Measurements from ENCODE around the gene MAGEB4. TPM values are rescaled to one million over a fixed set of nuclear protein-coding genes. Genes with fewer than 3 reads are reported as not detected.

Gene MAGEB4
- total RNA-seq, 2 experiments from 2014 or later: not detected

GRCh38 chrX:30248854-30249253, 7.1 kb downstream of the MAGEB4 start:
- ATAC-seq (no peak), DNase-seq (no peak)
- Mint-ChIP-seq H3K36me3 (ENCODE audit: low read depth) (no peaks in the 10 kb centered on the region), H3K4me3 (no peak overlapping the region), H3K9me3 (ENCODE audit: insufficient read depth) (no peaks in the 10 kb centered on the region), H3K27ac (no peak overlapping the region), H3K27me3 (ENCODE audit: low read depth) (no peaks in the 10 kb centered on the region), H3K4me1 (ENCODE audit: low read depth) (no peaks in the 10 kb centered on the region)
- ChIA-PET POLR2A (no interaction called here), CTCF (no interaction called here)

- no peaks in the 10 kb centered on the region for H3K4me1 Mint-ChIP-seq (ENCODE audit: low read depth)
- DNase-seq (no peak), ATAC-seq (no peak)
- no peak overlapping the region for H3K27ac Mint-ChIP-seq
- H3K9me3 Mint-ChIP-seq (ENCODE audit: insufficient read depth): no peaks in the 10 kb centered on the region
- POLR2A ChIA-PET: no interaction called here
- CTCF ChIA-PET: no interaction called here
- no peaks in the 10 kb centered on the region for H3K27me3 Mint-ChIP-seq (ENCODE audit: low read depth)
- H3K36me3 Mint-ChIP-seq (ENCODE audit: low read depth): no peaks in the 10 kb centered on the region
- H3K4me3 Mint-ChIP-seq: no peak overlapping the region
Measured at GRCh38 chrX:30253257-30253656, 11.5 kb downstream of the MAGEB4 start.

- Mint-ChIP-seq H3K27me3 (ENCODE audit: low read depth) (no peaks in the 10 kb centered on the region), H3K36me3 (ENCODE audit: low read depth) (no peaks in the 10 kb centered on the region), H3K27ac (no peak overlapping the region), H3K4me3 (no peak overlapping the region), H3K9me3 (ENCODE audit: insufficient read depth) (no peaks in the 10 kb centered on the region), H3K4me1 (ENCODE audit: low read depth) (no peaks in the 10 kb centered on the region)
- no peak for ATAC-seq
- ChIA-PET CTCF (no interaction called here), POLR2A (no interaction called here)
- no peak for DNase-seq
Measured at GRCh38 chrX:30259927-30260326, 18.1 kb downstream of the MAGEB4 start.

GRCh38 chrX:30261012-30261411, 19.2 kb downstream of the MAGEB4 start:
- ChIA-PET CTCF (no interaction called here), POLR2A (no interaction called here)
- Mint-ChIP-seq H3K4me1 (ENCODE audit: low read depth) (no peaks in the 10 kb centered on the region), H3K27me3 (ENCODE audit: low read depth) (no peaks in the 10 kb centered on the region), H3K27ac (no peak overlapping the region), H3K9me3 (ENCODE audit: insufficient read depth) (no peaks in the 10 kb centered on the region), H3K4me3 (no peak overlapping the region), H3K36me3 (ENCODE audit: low read depth) (no peaks in the 10 kb centered on the region)
- DNase-seq: no peak
- ATAC-seq: no peak

GRCh38 chrX:30262763-30263162, 21.0 kb downstream of the MAGEB4 start:
- Mint-ChIP-seq H3K27me3 (ENCODE audit: low read depth) (no peaks in the 10 kb centered on the region), H3K27ac (no peak overlapping the region), H3K9me3 (ENCODE audit: insufficient read depth) (no peaks in the 10 kb centered on the region), H3K4me1 (ENCODE audit: low read depth) (no peaks in the 10 kb centered on the region), H3K36me3 (ENCODE audit: low read depth) (no peaks in the 10 kb centered on the region), H3K4me3 (no peak overlapping the region)
- ATAC-seq: no peak
- DNase-seq: no peak
- ChIA-PET CTCF (no interaction called here), POLR2A (no interaction called here)

GRCh38 chrX:30270639-30271038, 28.8 kb downstream of the MAGEB4 start:
- no peak overlapping the region for H3K27ac Mint-ChIP-seq
- ATAC-seq (no peak), DNase-seq (no peak)
- no peaks in the 10 kb centered on the region for H3K4me1 Mint-ChIP-seq (ENCODE audit: low read depth)
- no peak overlapping the region for H3K4me3 Mint-ChIP-seq
- H3K27me3 Mint-ChIP-seq (ENCODE audit: low read depth): no peaks in the 10 kb centered on the region
- no peaks in the 10 kb centered on the region for H3K36me3 Mint-ChIP-seq (ENCODE audit: low read depth)
- no peaks in the 10 kb centered on the region for H3K9me3 Mint-ChIP-seq (ENCODE audit: insufficient read depth)
- ChIA-PET POLR2A (no interaction called here), CTCF (no interaction called here)

- no peak for DNase-seq
- Mint-ChIP-seq H3K27me3 (ENCODE audit: low read depth) (no peaks in the 10 kb centered on the region), H3K27ac (no peak overlapping the region), H3K36me3 (ENCODE audit: low read depth) (no peaks in the 10 kb centered on the region), H3K9me3 (ENCODE audit: insufficient read depth) (no peaks in the 10 kb centered on the region), H3K4me3 (no peak overlapping the region), H3K4me1 (ENCODE audit: low read depth) (no peaks in the 10 kb centered on the region)
- ChIA-PET POLR2A (no interaction called here), CTCF (no interaction called here)
- ATAC-seq: no peak
Measured at GRCh38 chrX:30275498-30275897, 33.7 kb downstream of the MAGEB4 start.

- no peak for DNase-seq
- Mint-ChIP-seq H3K27ac (no peak overlapping the region), H3K27me3 (ENCODE audit: low read depth) (no peaks in the 10 kb centered on the region), H3K9me3 (ENCODE audit: insufficient read depth) (no peaks in the 10 kb centered on the region), H3K4me1 (ENCODE audit: low read depth) (no peaks in the 10 kb centered on the region), H3K36me3 (ENCODE audit: low read depth) (no peaks in the 10 kb centered on the region), H3K4me3 (no peak overlapping the region)
- ChIA-PET POLR2A (no interaction called here), CTCF (no interaction called here)
- ATAC-seq: no peak
Measured at GRCh38 chrX:30278365-30278764, 36.6 kb downstream of the MAGEB4 start.

GRCh38 chrX:30280428-30280827, 38.6 kb downstream of the MAGEB4 start:
- ChIA-PET CTCF (no interaction called here), POLR2A (no interaction called here)
- no peaks in the 10 kb centered on the region for H3K9me3 Mint-ChIP-seq (ENCODE audit: insufficient read depth)
- DNase-seq: no peak
- no peaks in the 10 kb centered on the region for H3K36me3 Mint-ChIP-seq (ENCODE audit: low read depth)
- no peaks in the 10 kb centered on the region for H3K27me3 Mint-ChIP-seq (ENCODE audit: low read depth)
- no peak overlapping the region for H3K27ac Mint-ChIP-seq
- H3K4me3 Mint-ChIP-seq: no peak overlapping the region
- no peaks in the 10 kb centered on the region for H3K4me1 Mint-ChIP-seq (ENCODE audit: low read depth)
- ATAC-seq: no peak

GRCh38 chrX:30282527-30282926, 40.7 kb downstream of the MAGEB4 start:
- no peaks in the 10 kb centered on the region for H3K4me1 Mint-ChIP-seq (ENCODE audit: low read depth)
- ATAC-seq: no peak
- CTCF ChIA-PET: no interaction called here
- H3K4me3 Mint-ChIP-seq: no peak overlapping the region
- H3K9me3 Mint-ChIP-seq (ENCODE audit: insufficient read depth): no peaks in the 10 kb centered on the region
- H3K27ac Mint-ChIP-seq: no peak overlapping the region
- POLR2A ChIA-PET: no interaction called here
- H3K27me3 Mint-ChIP-seq (ENCODE audit: low read depth): no peaks in the 10 kb centered on the region
- H3K36me3 Mint-ChIP-seq (ENCODE audit: low read depth): no peaks in the 10 kb centered on the region
- DNase-seq: no peak

GRCh38 chrX:30283456-30284200, 41.8 kb downstream of the MAGEB4 start:
- CTCF ChIA-PET: interaction anchor here (0.6 kb wide), 1 partner anchor 132 kb away, joined by 3 read pairs; no protein-coding TSS in a partner anchor
- Mint-ChIP-seq H3K4me3 (no peak overlapping the region), H3K4me1 (ENCODE audit: low read depth) (no peaks in the 10 kb centered on the region), H3K27ac (no peak overlapping the region), H3K27me3 (ENCODE audit: low read depth) (no peaks in the 10 kb centered on the region), H3K36me3 (ENCODE audit: low read depth) (no peaks in the 10 kb centered on the region), H3K9me3 (ENCODE audit: insufficient read depth) (no peaks in the 10 kb centered on the region)
- ATAC-seq: no peak
- POLR2A ChIA-PET: no interaction called here
- DNase-seq: no peak
